Hindlimb muscle (tissue), 1 donor: Measurements from ENCODE around the gene GDAP1L1. TPM values are rescaled to one million over a fixed set of nuclear protein-coding genes. Genes with fewer than 3 reads are reported as not detected.
"Not testable (repeated sequence)": the region's sequence is repeated elsewhere in the genome, so short reads cannot be mapped to it uniquely, and the experiment has no call there.

ENCODE experiments used
- DNase-seq: peaks from one replicate; pipeline ENCODE4 v3.0.0-alpha.2; 2013
- polyA plus RNA-seq: library from polyadenylated mRNA; unstranded; fragments of 120-200 nt; gene quantifications from one replicate; pipeline ENCODE4 v1.2.1, GENCODE V29; 2013; ENCODE audit not compliant: insufficient read length

The GDAP1L1 gene
- polyA plus RNA-seq, 1 donor, result 0.30 TPM

DNA sequence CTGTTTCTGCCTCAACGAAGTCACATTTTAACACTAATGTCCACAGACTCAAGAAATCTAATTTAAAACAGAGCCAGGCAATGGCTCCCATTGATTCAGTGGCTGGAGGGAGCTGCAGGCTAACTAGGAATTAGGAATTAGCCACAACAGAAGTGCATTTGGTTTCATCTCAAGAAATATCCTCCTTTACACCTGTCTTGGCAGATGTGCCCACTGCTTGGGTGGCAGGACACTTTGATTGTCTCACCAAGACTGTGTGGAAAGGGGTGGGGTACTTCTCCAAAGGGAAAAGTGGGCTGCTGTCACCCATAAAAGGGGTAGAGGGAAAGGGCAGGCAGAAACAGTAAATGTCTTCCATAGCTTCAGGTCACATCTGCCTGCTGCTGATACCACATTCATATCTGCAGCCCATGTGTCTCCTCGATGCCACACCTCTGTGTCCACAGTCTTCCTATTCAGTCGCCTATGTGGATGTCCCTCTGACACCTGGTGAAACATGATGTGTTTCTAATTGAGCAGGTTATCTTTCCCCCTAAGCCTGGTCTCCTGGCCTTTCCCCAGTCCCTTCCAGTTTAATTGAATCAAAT is 25.6 kb upstream of the GDAP1L1 start:
- DNase-seq, result no peak

DNA sequence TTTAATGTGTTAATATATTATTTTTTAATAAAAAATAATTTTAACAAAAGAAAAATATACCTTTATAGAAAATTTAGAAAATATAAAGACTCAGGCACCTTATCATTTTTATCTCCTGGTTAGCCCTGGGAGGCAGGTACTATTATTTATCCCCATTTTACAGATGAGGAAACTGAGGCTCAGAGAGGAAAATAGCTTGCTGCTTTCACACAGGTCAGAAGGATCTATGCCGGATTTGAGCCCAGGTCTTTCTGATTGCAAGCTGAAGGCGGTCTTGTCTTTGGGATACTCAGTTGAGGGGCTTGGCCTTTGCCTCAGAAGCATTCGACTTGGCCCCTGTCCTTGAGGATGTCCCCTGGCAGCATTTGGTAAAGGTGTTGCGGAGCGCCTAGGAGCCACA is 25.1 kb upstream of the GDAP1L1 start:
- no peak for DNase-seq

DNA sequence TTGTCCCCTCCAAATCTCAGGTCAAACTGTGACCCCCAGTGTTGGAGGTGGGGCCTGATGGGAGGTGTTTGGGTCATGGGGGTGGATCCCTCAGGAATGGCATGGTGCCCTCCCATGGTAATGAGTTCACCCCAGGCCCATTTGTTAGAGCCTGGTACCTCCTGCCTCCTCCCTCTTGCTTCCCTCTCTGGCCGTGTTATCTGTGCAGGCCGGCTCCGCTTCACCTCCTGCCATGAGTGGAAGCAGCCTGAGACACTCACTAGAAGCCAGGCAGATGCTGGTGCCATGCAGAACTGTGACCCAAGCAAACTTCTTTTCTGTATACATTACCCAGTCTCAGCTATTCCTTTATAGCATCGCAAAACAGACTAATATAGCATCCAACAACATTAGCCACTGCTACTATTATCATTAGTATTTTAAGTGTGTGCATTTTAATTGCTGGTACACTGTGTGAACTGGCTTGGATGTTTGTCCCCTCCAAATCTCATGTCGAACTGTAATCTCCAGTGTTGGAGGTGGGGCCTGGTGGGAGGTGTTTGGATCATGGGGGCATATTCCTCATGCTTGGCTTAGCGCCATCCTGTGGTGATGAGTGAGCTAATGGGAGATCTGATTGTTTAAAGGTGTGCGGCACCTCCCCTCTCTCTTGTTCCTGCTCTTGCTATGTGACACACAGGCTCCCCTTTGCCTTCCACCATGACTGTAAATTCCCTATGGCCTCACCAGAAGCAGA is 24.3 kb upstream of the GDAP1L1 start:
- no peak for DNase-seq

DNA sequence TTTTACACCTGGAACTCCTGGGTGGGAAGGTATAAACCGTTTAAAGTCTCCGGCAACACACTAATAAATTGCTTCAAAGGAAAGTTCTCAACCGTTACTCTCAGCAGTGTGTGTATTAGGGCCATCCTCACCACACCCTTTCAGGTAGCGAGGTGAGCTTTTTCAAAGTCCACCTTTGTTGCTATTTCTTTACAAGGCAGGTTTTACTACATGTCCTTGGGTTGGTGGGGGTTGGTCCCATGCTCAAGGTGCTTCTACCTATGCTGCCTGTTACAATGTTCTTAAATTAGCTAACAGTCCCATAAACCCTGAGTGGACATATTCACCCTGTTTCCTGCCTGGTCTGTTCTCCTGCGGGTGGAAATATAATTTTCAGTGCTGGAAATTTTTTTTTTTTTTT is 23.4 kb upstream of the GDAP1L1 start:
- no peak for DNase-seq

DNA sequence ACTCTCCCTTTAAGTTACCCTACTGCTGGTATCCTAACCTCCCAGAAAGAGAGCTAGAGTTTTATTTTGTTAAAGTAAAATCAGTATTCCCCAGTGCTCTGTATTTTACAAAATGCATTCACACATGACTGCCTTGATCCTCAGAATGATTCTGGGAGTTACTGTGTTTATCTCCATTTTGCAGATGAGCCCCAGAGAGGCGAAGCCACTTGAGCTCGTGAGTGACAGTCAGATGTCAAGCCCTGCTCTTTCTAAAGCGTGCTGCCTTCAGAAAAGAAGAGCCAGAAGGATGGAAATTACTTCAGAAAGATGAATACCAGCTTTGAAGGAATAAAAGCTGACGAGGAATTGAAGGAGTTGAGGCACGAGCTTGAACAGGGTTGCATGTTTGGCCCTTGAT is 22.5 kb upstream of the GDAP1L1 start:
- DNase-seq, result no peak

DNA sequence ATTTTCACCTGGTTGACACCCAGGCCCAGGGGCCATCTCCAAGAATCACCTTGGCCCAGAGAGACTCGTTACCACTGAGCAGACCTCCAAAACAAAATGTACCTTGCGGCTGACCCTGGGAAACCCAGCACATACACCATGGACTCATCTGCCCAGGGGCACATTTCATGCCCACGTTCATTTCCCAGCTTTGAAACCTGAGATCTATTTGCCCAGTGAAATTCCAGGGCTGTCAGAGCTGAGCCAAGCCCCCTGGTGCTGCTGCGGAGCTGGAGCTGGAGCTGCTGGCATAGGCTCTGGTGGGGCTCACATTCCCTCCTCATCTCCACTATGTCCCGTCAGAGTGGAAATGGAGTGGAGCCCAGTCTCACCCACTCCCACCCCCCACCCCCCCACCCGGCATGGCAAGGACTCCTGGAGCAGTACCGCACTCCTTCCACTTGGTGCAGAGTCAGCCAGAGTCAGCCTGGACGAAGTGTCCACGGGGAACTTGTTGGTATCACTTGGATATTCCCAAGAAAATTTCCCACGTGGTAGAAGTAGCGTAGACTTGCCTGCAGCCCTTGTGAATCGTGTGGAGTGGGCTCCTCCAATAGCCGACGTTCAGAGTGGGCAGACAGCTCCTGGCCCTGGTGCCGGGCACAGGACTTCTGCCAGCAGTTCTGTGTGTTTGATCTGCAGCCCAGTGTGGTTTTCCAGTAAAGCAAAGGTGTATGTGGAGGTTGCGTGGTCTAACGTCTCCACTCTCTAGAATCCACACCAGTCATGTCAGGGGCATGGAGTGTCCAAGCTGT is 18.4 kb upstream of the GDAP1L1 start:
- DNase-seq, result no peak

DNA sequence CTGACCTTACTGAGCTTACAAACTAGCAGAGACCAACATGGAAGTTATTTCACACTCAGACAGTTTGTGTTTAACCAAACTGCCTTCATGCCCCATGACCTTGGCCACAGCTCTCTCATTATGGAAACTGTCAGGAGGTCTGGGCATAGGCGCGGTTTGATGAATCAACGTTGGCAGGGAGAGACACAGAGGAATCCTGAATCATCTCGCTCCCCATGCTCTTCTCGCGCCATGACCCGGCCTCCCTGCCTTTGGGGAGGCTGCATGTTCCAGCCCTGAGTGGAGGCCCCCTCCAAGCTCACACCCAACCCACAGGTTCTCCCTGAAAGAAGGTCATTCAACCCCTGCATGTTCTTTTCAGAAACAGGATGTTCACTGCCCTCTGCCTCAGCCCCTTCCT is 15.9 kb upstream of the GDAP1L1 start:
- DNase-seq, result no peak

DNA sequence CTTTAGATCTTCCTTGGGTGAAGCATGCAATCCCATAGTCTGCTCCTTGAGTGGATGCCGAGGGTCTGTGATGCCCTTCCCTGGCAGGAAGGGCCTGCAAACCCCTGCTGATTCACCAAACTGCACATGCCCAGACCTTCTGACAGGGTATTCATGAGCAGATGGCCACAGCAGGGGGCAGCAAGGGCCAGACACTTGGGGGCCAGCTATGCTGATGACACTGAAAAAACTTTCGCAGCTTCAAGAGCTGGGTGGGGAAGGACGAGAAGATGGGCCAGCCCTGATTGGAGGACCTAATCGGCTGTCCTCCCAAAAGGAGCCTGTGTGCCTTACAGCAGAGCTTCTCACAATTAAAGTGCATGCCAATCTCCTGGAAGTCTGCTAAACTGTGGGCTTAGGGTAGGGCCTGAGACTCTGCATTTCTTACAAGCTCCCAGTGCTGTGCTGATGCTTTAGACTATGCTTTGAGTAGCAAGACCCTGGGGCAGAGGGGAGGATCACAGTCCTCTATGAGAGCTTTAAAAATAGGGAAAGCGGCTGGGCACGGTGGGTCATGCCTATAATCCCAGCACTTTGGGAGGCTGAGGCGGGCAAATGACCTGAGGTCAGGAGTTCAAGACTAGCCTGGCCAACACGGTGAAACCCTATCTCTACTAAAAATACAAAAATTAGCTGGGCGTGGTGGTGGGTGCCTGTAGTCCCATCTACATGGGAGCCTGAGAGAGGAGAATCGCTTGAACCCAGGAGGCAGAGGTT is 15.2 kb upstream of the GDAP1L1 start:
- DNase-seq, result no peak

DNA sequence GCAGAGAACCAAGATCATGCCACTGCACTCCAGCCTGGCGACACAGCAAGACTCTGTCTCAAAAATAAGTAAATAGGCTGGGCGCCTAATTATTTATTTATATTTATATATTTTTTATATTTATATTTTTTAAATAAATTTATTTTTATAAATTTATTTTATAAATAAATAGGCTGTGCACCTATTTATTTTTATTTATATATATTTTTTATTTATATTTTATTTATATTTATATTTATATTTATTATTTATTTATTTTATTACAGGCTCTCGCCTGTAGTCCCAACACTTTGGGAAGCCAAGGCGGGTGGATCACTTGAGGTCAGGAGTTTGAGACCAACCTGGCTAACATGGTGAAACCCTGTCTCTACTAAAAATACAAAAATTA is 14.6 kb upstream of the GDAP1L1 start:
- DNase-seq, result not testable (repeated sequence)

DNA sequence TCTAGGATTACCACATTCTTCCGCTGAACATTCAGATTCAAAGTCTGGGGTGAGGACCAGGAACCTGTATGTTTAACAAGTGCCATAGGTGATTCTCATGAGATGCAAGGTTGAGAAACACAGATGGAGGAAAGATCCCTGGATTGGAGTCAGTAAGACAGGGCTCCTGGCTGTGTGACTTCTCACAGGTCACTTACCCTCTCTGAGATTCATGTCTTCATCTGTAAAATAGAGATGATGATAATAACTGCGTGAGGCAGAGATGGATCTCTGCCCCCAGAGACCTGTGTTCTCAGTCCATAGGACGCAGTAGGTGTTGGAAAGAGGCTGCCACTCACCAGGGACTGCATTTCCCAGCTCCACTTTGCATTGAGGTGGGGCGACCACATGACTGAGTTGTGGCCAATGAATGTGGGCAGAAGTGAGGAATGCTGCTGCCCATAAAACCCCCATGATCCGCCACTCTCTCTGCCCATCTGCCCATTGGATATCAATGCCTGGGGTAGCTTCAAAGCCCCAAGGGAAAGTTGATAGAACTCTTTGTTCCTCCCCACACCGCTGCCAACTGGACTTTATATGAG is 13.6 kb upstream of the GDAP1L1 start:
- DNase-seq, result no peak

DNA sequence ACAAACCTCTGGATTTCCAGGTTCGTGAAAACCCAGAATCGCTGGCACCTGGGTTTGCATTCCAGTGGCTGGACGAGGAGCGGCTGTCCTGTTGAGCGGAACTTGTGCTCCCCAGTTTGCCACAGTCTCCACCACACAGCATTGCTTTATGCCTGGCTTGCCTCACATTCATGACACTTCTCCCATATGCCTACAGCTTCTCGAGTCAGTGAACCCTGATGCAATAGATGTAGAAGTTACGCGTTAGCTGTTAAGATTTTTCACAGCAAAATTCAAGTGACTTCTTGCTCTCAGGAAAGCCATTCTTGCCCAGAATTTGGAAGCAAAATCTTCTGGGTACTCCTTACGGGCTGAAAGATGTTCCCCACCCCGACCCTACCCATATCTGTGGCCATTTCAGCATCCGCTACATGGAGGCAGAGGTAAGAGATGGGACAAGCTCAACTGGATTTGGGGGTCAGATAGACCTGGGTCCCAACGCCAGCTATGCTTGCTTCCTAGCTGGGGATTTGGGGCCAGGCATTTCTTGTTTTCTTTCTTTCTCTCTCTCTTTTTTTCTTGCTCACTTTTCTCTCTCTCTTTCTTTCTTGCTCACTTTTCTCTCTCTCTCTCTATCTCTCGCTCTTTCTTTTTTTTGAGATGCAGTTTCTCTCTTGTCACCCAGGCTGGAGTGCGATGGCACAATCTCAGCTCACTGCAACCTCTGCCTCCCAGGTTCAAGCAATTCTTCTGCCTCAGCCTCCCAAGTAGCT is 12.4 kb upstream of the GDAP1L1 start:
- DNase-seq, result no peak

DNA sequence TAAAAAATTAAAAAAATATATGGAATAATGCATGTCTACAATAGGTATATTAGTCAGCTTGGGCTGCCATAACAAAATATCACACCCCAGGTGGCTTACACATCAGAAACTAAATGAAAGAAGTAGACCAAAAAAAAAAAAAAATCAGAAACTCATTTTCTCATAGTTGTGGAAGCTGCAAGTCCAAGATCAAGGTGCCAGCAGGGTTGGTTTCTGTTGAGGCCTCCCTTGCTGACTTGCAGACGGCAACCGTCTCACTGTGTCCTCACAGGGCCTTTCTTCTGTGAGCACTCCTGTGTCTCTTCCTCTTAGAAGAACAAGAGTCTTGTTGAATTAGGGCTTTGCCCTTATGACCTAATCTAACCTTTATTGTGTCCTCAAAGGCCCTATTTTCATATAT is 11.4 kb upstream of the GDAP1L1 start:
- no peak for DNase-seq

DNA sequence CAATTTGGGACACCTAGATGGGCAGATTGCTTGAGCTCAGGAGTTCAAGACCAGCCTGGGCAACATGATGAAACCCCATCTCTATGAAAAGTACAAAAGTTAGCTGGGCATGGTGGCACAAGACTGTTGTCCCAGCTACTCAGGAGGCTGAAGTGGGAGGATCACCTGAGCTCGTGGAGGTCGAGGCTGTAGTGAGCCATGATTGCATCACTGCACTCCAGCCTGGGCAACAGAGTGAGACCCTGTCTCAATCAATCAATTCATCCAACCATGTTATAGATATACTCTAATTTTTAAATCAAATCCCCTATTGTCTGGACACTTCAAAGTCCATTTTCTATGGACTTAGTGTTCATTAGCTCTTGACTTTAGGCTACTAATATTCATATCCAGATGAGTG is 10.3 kb upstream of the GDAP1L1 start:
- DNase-seq, result not testable (repeated sequence)

DNA sequence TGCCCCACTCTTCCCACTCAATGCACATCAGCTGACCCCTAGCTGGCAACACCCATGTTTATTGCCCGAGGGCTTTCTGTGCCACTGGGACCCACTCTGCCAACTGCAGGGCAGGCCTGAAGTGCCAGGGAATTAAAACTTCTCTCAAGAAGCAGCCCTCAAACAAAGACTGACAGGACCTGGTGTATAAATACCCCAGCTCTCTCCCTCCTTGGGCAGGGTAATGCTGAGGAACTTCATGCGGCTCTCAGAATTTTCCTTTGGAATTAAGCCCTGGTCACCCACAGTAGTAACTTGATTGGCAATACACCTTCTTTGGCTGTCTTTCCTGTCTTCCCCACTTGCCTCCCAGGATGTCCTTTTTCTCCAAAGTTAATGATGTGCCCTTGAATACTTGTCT is 5.3 kb upstream of the GDAP1L1 start:
- no peak for DNase-seq

DNA sequence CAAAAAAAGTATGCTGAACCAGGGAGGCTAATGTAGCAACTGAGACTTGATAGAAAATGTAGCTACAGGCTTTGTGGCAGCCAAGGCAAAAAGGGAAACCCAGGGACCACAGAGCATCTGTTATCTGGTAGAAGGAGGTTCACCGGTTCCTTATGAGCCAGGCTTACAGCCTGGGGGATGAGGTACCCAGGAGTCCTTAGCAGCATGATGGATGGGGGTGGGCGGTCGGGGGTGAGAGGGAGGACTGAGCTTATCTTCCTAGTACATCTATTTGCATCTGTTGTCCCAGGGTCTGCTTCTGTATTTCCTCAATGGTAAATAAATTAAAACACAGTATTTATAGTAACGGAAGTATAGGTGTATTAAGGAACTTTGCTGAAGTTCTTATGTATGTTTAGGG is 1.1 kb upstream of the GDAP1L1 start:
- no peak for DNase-seq

DNA sequence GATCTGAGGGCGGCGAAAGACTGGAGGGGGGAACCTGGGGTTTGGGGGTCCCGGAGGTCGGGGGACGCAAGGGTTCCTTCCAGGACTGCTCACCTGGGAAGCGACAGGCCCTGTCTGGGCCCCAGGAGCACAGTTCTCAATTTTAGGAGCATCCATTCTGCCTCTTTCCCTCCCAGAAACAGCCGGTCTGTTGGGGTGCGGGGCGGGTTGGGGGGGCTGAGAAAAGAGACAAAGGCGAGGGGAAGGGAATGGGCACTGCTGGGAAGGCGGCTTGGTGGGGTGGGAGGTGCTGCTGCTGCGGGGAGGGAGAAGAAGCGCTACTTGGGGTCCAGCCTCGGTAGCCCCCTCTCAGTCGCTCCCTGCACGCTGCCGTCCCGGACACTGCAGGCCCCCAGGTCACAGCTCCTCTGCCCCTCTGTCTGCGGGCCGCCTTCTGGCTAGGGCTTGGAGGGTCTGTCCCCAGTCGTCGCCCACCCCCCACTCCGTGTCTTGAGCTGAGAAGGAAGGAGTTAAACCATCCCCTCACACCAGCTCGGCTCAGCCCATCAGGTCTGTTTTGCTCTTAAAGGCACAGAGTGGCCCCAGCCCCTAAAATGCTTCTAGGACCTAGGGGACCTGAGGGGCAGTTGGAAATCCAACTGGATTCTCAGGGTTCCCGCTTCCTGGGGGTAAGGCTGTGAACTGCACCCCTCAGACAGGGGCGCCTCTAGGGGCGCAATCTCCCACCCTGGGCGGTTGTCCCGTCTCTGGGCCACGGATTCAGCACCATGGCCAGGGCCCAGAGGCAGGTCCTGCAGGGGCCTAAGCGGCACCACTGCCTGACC is 690 bp downstream of the GDAP1L1 start:
- DNase-seq, result peak; percentile 30

DNA sequence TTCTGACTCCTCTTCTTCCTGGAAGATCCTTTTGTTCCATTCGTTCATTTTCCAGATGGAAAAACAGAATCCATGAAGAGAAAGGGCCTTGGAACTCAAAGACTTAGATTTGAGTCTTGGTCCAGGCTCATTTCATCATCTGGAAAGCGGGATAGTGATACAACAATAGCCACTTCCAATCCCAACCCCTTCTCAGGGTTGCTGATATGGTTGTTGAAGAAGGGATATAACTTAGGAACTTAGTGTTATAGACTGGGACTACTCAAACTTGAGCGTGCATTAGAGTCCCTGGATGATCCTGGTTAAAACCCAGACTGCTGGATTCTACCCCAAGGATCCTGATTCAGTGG is 1.3 kb downstream of the GDAP1L1 start:
- DNase-seq, result no peak

DNA sequence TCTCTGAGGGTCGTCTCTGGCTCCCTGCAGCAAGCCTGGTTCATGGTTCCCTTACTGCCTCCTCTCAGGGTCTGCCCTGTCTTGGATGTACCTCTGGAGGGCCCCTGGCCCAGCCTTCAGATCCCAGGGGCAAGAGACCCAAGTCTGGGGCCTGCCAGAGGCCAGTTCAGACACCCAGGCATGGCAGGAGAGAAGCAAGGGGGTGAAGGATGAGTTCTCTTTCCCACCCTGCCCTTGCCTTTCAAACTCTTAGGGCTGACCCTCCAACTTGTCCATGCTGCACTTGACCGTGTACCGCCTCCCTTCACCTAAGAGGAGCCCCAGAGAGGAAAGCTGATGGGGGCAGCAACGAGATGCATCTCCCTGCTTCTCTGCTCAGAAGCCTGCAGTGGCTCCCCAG is 4.2 kb downstream of the GDAP1L1 start:
- no peak for DNase-seq

DNA sequence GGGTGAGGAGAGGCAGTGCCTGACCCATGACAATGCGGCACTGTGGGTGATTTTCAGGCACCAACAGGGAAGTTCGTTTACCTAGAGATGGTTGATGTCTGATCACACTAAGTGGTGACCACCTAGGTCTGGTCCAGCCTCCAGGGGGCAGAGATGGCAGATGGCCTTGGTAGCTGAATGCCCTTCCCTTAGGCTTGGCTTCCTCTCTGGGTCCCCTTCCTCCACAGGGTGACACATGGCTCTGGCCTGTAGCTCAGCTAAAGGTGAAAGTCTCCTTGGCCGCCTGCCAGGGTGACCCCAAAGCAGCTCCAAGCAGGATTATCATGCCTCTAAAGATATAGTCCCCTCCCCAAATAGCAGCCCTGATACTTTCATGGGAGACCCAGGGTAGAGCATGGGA is 6.4 kb downstream of the GDAP1L1 start:
- DNase-seq, result no peak

DNA sequence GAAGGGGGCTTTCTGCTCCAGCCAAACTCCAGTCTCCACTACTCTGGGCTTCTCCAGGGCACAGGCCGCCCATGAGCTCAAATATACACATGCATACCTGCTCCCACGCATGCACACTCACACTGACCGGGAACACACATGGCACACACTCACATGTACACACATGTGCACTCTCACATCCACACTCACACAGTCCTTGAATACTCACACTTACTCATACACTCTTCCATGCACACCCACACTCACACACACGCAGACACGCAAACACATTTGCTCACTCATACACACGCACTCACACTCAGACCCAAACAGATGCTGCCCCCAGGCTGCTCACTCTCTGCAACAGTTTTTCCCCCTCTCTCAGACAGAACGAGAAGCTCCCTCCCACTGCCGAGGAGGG is 7.0 kb downstream of the GDAP1L1 start:
- DNase-seq, result no peak

DNA sequence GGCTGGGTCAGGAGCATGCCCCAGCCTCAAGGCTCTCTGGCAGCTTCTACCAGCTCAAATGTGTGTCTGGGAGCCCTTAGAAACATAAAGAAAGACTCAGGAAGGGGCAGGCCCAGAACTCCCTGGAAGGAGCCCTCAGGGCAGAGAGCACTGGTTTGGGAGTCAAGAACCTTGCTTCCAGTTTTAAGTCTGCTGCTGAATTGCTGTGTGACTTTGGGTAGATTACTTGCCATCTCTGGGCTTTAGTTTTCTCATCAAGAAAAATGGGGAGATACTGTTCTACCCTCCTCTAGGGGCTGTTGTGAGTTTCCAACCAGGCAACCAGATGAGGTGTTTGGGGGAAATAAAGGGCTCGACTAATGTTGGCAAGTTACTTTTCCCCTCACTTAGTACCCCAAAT is 8.8 kb downstream of the GDAP1L1 start:
- DNase-seq, result no peak
